ENCODE data around the gene MPPE1. TPM values are rescaled to one million over a fixed set of nuclear protein-coding genes. Genes with fewer than 3 reads are reported as not detected.
"Not testable (repeated sequence)": the region's sequence is repeated elsewhere in the genome, so short reads cannot be mapped to it uniquely, and the experiment has no call there.

Gene MPPE1
- total RNA-seq, 1 experiment from 2014 or later: 37.6 TPM

- intact Hi-C loops (cut with micrococcal nuclease; ENCODE audit: unreplicated experiment): loop anchor here (10.0 kb wide), 1 partner anchor 127 kb away; the partner anchor contains the start of gene IMPA2
- peak overlapping the region; percentile 68 for H3K4me3 Mint-ChIP-seq (ENCODE audit: low read depth, unreplicated experiment)
- BruUV-seq (replicated peaks): no TSS peak
- CTCF ChIA-PET: no interaction called here
- peaks cover 50% of the 10 kb centered on the region for H3K4me1 Mint-ChIP-seq (ENCODE audit: low read depth, unreplicated experiment)
- peaks cover 63% of the 10 kb centered on the region for H3K36me3 Mint-ChIP-seq (ENCODE audit: insufficient read depth, unreplicated experiment)
- no peaks in the 10 kb centered on the region for H3K9me3 Mint-ChIP-seq (ENCODE audit: low read depth, unreplicated experiment)
- peak; percentile 83 for DNase-seq
- H3K27ac Mint-ChIP-seq (ENCODE audit: unreplicated experiment): peak overlapping the region; percentile 95
- H3K27me3 Mint-ChIP-seq (ENCODE audit: unreplicated experiment): no peaks in the 10 kb centered on the region
- no peak for TF ChIP-seq CTCF (IDR thresholded peaks at IDR 0.05; ENCODE audit: unreplicated experiment)
These were observed 50.8 kb downstream of the MPPE1 start for GRCh38 chr18:11857177-11857887.

GRCh38 chr18:11854554-11854953 is 53.6 kb downstream of the MPPE1 start:
- H3K9me3 Mint-ChIP-seq (ENCODE audit: low read depth, unreplicated experiment); DNase-seq; H3K4me3 Mint-ChIP-seq (ENCODE audit: low read depth, unreplicated experiment); H3K27me3 Mint-ChIP-seq (ENCODE audit: unreplicated experiment); BruUV-seq (replicated peaks); H3K27ac Mint-ChIP-seq (ENCODE audit: unreplicated experiment); CTCF ChIA-PET: not testable (repeated sequence)
- intact Hi-C loops (cut with micrococcal nuclease; ENCODE audit: unreplicated experiment): loop anchor here (10.0 kb wide), 1 partner anchor 130 kb away; the partner anchor contains the start of gene IMPA2
- Mint-ChIP-seq H3K4me1 (ENCODE audit: low read depth, unreplicated experiment) (peaks cover 43% of the 10 kb centered on the region), H3K36me3 (ENCODE audit: insufficient read depth, unreplicated experiment) (peaks cover 82% of the 10 kb centered on the region)

GRCh38 chr18:11851806-11852337 is 56.2 kb downstream of the MPPE1 start:
- Mint-ChIP-seq H3K36me3 (ENCODE audit: insufficient read depth, unreplicated experiment) (peaks cover 60% of the 10 kb centered on the region), H3K27me3 (ENCODE audit: unreplicated experiment) (no peaks in the 10 kb centered on the region), H3K4me1 (ENCODE audit: low read depth, unreplicated experiment) (peaks cover 22% of the 10 kb centered on the region), H3K9me3 (ENCODE audit: low read depth, unreplicated experiment) (no peaks in the 10 kb centered on the region), H3K27ac (ENCODE audit: unreplicated experiment) (peak overlapping the region; percentile 96), H3K4me3 (ENCODE audit: low read depth, unreplicated experiment) (peak overlapping the region; percentile 88)
- intact Hi-C loops (cut with micrococcal nuclease; ENCODE audit: unreplicated experiment): loop anchor here (2.0 to 10.0 kb wide), 2 partner anchors 57 to 133 kb away; partner anchors contain the start of genes IMPA2 and MPPE1
- no peak for TF ChIP-seq CTCF (IDR thresholded peaks at IDR 0.05; ENCODE audit: unreplicated experiment)
- TSS peak; percentile 83 for BruUV-seq (replicated peaks)
- peak; percentile 28 for DNase-seq
- CTCF ChIA-PET: no interaction called here

GRCh38 chr18:11851146-11851805 is 56.8 kb downstream of the MPPE1 start, which contains the start of gene CHMP1B:
CHMP1B (plus strand) TSS chr18:11851413; CDS start chr18:11851512, 99 bp downstream.
- Mint-ChIP-seq H3K9me3 (ENCODE audit: low read depth, unreplicated experiment) (no peaks in the 10 kb centered on the region), H3K36me3 (ENCODE audit: insufficient read depth, unreplicated experiment) (peaks cover 54% of the 10 kb centered on the region), H3K27me3 (ENCODE audit: unreplicated experiment) (no peaks in the 10 kb centered on the region), H3K4me1 (ENCODE audit: low read depth, unreplicated experiment) (peaks cover 17% of the 10 kb centered on the region), H3K4me3 (ENCODE audit: low read depth, unreplicated experiment) (peak within 1 kb of the TSS; percentile 88), H3K27ac (ENCODE audit: unreplicated experiment) (peak within 1 kb of the TSS; percentile 96)
- DNase-seq: peak; percentile 96
- no peak for TF ChIP-seq CTCF (IDR thresholded peaks at IDR 0.05; ENCODE audit: unreplicated experiment)
- CTCF ChIA-PET: no interaction called here
- BruUV-seq (replicated peaks): no TSS peak
- intact Hi-C loops (cut with micrococcal nuclease; ENCODE audit: unreplicated experiment): loop anchor here (2.0 to 10.0 kb wide), 2 partner anchors 58 to 134 kb away; partner anchors contain the start of genes IMPA2 and MPPE1
